ENCODE data around the gene ANXA3.

The ANXA3 gene

DNA sequence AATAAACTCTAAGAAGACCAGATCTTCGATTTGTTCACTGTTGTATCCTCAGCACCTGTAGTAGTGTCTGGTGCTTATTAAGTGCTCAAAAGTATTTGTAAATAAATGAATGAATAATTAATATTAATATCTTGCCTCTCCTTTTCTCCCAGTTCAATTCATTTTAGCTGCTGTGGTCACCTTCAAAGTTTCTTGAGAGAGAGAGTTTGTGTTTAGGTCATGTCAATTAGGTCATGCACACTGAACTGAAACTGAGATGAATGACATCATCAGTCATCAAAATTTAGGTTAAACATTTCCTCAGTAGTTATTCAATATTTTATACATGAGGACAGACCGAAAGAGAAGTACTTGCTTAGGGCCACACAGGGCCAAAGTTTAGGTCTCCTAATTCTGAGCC is 73.5 kb downstream of the ANXA3 start:
- H3K4me3 ChIP-seq (ENCODE audit: low read length), result no peak overlapping the region
- TF ChIP-seq ZNF274 (IDR thresholded peaks at IDR 0.05; ENCODE audit: low read depth, low read length), result no peak

DNA sequence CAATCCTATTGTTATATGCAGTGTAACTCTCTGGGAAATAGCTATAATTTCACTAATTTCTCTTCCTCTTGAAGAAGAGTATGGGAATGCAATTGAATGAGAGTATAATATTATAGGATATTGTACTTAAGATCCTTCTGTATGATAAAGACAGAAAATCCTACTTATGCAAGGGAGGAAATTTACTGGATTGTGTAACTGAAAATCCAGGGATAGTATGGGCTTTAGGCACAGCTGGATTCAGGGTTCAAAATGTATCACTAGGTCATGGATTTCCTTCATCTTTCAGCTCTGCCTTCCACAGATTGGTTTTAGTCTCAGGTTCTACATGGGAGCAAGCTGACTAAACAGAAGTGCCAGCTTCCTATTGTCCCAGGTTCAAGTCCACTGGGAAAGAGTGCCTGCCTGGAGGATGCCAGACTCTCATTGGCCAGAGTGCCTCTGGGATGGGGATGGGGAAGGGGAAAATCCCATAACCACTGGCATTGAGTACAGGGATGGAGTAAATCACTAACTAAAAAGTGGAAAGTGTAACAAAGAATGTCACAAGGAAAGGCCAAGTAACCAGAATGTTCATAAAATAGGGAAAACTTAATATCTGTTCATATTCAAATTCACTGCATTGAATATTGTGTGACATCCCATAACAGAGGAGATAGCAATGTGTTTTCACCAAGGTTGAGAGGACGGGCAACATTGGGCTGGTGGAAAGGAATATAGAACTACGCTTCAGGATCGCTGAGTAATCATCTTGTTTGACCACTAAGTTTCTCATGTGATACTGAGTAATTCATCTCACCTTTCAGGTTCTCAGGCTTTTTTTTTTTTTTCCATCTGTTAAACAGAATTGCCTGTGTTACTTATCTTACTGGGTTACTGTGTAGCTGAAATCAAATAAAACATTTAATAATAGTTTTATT is 75.7 kb downstream of the ANXA3 start:
- no peak overlapping the region for H3K4me3 ChIP-seq (ENCODE audit: low read length)
- TF ChIP-seq ZNF274 (IDR thresholded peaks at IDR 0.05; ENCODE audit: low read depth, low read length), result no peak

DNA sequence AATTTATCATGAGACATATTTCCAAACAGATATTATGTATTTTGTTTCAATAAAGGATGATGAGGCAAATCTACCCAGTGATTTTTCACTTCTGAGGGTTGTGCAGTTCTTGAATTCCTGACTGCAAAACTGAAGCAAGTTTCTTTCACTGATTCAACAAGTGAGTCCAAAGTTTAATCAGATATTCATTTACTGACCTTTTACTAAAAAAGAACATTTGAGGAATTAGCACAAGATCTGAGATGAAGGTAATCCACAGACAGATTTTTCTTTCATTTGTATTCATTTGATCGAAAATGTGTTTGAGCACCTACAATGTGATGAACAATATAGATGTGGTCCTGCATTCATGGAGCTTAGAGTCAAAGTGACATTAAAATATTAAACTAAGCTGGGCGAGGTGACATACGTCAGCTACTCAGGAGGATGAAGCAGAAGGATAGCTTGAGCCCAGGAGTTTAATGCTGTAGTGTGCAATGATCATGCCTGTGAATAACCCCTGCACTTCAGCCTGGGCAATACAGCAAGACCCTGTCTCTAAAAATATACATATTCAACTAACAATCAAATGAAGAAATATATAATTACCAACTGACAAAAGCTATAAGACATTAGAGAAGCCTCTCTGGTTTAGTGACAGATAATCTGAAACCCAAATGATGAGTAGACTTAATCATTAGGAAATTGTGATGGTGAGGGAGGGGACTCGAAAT is 76.6 kb downstream of the ANXA3 start:
- TF ChIP-seq ZNF274 (IDR thresholded peaks at IDR 0.05; ENCODE audit: low read depth, low read length), result no peak
- no peak overlapping the region for H3K4me3 ChIP-seq (ENCODE audit: low read length)

DNA sequence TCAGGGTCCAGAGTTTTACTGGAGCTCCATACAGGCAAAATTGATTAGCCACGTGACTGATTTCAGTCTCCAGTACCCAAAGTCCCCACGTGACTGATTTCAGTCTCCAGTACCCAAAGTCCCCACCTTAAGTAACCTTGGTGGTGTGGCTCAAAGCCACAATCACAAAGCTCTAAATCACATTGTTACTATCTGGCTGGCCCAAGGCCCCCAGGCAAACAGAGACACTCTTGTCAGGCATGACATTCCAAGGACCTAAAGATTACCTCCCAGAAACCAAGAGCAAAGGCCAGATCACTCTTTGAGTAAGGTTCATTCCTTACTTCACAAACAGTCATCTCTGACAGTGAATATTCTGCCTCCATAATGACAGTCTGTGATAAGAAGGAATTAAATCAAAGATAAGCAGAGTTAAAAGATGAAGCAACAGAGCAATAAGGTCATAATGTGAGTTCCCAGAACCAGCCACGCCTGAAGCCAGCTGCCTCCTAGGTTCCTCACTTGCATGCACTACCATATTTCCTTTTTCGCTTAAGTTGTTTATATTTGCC is 78.5 kb downstream of the ANXA3 start:
- no peak overlapping the region for H3K4me3 ChIP-seq (ENCODE audit: low read length)
- no peak for TF ChIP-seq ZNF274 (IDR thresholded peaks at IDR 0.05; ENCODE audit: low read depth, low read length)

DNA sequence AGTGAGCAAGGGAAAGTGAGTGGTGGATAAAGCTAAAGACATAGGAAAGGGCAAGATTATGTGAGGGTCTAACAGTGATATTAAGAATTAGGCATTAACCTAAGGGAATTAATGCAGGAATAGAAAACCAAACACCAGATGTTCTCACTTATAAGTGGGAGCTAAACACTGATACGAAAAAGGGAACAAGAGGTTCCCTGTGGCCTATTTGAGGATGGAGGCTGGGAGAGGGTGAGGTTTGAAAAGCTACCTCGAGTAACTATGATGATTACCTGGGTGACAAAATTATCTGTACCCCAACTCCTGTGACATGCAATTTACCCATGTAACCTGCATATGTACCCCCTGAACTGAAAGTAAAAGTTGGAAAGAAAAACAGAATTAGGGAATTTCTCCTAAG is 79.0 kb downstream of the ANXA3 start:
- no peak overlapping the region for H3K4me3 ChIP-seq (ENCODE audit: low read length)
- TF ChIP-seq ZNF274 (IDR thresholded peaks at IDR 0.05; ENCODE audit: low read depth, low read length), result no peak

DNA sequence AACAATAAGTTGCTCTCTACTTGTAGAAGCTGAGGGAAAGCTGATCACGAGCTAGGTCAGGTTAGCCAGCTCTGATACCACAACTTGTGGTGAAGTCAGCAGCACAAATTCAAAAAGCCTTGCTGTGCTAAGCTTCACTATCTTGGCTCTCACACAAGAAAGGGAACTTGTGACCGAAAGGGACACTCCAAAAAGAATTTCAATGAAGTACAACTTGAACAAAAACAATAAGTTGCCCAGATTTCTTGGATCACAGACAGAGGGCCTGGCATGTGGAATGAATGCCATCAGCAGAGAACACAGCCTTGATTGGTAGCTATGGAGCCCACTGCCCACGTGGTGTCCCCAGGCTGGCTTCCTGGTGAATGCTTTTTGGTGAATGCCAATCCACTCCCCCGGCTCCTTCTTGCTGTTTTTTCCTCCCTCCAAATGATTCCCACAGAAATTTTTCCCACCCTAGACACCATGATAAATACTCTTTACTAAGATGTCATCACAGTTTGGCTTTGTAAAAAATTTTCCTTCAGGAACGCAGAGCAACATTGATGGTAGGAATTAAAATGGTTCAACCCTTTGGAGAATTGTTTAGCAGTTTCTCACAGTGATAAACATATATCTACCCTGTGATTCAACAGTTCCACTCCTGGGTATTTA is 82.6 kb downstream of the ANXA3 start:
- H3K4me3 ChIP-seq (ENCODE audit: low read length), result no peak overlapping the region
- no peak for TF ChIP-seq ZNF274 (IDR thresholded peaks at IDR 0.05; ENCODE audit: low read depth, low read length)

DNA sequence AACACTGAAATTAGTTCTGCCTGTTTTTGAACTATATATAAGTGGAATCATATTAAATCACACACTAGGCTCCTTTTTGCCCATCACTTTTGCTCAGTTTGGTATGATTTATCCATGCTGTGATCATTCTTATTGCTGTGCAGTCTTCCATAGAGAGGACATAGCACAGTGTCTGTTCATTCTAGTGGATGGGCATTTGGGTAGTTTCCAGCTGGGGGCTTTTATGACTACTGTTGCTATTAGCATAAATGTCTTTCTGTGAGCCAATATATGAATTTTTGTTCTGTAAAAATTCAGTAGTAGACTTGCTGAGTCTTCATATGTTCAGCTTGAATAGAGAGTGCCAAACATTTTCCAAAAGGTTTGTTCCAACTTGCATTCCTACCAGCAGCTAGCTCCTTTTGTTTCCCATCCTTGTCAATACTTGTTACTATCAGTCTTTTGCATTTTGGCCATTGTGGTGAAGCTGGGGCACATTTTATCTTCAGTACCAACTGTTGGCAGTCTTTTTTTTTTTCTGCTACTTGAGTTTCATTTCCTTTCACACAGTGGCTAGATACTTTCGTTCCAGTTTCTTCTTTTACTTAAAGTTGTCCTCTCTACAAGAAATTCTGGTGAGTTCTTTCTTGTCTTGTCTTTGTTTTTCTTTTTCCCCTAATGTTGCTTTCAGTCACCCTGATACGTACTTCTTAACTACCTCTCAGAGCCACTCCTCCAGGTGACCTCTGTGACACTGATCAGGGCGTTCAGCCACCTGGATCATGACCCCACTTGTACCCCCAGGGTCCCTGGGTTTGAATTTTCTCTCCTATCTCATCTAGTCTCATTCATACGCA is 87.0 kb downstream of the ANXA3 start:
- peak overlapping the region; percentile 27; the same call in 1 of the 2 replicates for H3K4me3 ChIP-seq (ENCODE audit: low read length)
- no peak for TF ChIP-seq ZNF274 (IDR thresholded peaks at IDR 0.05; ENCODE audit: low read depth, low read length)

DNA sequence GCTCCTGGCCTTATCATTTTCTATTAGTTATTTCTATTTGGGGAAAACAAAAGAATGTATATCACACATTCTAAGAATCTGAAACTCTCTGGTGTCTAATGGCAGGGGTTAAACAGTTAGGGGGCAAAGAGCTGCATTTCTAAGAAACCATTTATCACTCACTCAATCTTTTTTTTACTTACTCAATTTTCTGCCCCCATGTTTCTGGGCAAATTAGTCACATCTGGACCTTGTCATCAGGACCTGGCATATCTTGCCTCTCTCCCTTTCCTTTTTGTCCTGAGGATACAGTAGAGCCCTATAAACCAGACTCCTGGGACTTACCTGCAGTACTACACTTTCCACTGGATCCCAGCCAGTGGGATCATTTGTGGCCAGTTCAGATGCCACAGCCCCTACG is 89.1 kb downstream of the ANXA3 start:
- no peak overlapping the region for H3K4me3 ChIP-seq (ENCODE audit: low read length)
- TF ChIP-seq ZNF274 (IDR thresholded peaks at IDR 0.05; ENCODE audit: low read depth, low read length), result no peak

DNA sequence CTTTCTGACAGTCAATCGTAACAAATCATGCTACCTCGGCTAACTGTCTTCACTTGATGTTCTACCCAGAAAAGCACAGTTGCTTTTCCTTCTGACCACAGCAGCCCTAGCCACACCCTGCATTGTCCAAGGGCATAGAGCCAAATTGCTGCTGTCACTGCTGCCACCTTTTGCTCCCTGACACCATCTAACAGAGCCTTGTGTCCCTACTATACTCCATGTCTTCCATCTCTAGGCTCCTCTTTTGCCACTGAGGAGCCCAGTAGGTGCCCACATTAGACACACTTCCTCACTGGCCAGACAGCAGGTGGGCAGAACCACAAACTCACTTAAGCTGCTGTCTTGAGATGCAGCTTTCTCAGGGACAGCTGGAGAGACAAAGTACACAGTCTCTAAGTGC is 91.4 kb downstream of the ANXA3 start:
- H3K4me3 ChIP-seq (ENCODE audit: low read length), result no peak overlapping the region
- TF ChIP-seq ZNF274 (IDR thresholded peaks at IDR 0.05; ENCODE audit: low read depth, low read length), result no peak

DNA sequence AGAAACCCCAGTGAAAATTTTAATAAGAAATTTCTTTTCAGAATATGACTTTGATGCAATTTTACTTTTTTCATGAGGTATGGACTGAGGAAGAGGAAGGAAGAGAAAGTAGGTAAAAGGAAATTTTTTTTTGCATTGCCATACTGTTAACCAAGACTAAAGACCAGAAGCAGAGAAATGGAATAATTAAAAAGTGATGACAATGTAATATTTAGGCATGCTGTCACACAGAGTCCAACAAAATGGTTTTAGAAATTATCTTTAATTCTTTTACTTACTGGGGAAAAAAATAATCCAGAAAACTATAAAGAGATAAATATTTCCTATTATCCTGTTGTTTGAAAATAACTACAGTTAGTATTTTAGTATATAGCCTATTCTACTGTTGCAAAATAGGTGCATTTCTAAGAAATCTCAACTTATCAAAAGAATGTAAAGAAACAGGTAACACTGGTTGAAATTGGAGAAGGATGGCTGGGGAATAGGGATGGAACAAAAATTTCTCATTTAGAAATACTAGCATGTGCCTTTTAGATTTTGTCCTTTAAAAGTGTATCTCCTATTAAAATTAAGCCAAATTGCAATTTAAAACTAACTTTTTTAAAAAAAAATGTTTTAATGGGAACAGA is 92.6 kb downstream of the ANXA3 start:
- H3K4me3 ChIP-seq (ENCODE audit: low read length), result no peak overlapping the region
- no peak for TF ChIP-seq ZNF274 (IDR thresholded peaks at IDR 0.05; ENCODE audit: low read depth, low read length)

DNA sequence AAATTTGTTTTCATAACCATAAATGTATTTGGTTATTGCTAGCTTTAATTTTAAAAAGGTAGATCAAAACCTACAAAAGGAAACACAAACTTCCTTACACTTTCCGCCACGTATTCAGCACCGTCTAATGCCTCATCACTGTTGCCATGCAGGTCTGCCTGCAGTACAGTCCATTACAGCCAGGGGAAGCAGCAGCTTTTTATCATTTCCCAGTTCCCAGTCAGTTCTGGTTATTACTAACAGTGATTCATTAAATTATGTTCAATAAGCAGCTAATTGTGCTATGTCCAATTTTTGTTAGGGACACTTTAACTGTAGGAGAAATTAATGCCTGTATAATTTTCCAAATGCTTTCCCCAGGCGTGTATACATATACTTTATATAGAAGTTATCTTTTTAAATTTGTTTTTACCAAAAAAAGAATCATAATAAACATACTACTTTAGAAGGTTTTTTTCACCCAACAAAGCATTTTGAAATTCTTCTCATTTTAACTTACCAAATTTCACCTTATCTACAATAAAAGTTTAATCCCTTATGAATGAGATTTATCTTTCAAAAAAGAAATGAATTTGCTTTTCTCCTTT is 93.3 kb downstream of the ANXA3 start:
- no peak for TF ChIP-seq ZNF274 (IDR thresholded peaks at IDR 0.05; ENCODE audit: low read depth, low read length)
- H3K4me3 ChIP-seq (ENCODE audit: low read length), result no peak overlapping the region

DNA sequence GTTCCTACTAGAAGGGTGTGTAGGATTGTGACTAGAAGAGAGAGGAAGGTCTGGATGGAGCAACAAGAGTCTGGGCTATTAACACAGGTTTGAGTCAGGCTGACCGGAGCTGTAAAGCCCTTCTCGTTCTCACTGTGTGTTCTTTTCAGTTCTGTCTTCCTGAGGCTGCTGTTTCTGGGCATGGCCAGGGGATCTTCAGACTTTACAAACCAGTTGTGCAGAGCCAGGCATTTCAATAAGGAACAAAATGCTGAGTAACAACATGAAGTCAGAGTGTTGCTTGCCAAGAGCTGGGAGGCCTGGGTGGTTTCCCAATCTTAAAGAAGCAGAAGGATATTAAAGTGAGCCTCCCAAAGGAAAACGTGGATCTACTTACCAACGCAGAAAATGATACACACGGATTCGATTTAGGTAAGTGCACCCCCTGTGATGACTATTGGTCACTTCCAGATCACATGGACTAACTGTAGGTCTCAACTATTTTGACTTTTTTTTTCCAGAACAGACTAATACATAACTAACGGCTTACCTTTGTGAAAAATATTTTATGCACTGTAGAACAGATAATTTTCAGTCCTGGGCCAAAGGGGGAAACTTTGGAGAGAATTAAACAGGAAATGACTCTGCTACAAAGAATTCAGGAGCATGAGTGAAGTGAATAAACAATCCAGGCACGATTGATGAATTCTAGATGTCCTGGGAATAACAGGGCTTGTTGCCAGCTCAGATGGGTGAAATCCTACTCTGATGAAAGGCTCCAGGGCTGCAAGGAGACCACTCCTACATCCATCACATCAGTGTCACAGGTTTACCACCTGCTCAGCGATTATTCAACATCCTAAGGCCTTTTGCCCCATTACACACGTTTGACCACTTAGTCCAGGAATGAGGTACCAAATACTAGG is 94.5 kb downstream of the ANXA3 start:
- no peak for TF ChIP-seq ZNF274 (IDR thresholded peaks at IDR 0.05; ENCODE audit: low read depth, low read length)
- no peak overlapping the region for H3K4me3 ChIP-seq (ENCODE audit: low read length)

Measured in GM08714 (cell line).